Suprapubic skin (tissue), 4 donors: ENCODE data around the gene RPRM.

ENCODE experiments used
- POLR2A ChIP-seq, 2 donors: fragments of 450-650 bp; IDR thresholded peaks; one replicate each; pipeline ENCODE4 v1.6.1; 2017; ENCODE audit warnings: antibody characterized with exemption in 2 of 2, mild to moderate bottlenecking in 2 of 2, moderate library complexity in 2 of 2
- POLR2AphosphoS5 ChIP-seq, 3 donors: sonication (generic); formaldehyde crosslinking; IDR thresholded peaks; one replicate each; pipeline ENCODE4 v1.6.1; 2017; ENCODE audit warnings: antibody characterized with exemption in 3 of 3
- TF ChIP-seq, protein P1 (sequence below), 2 donors: fragments of 200-600 bp in 1 of 2; fragments of 450-650 bp in 1 of 2; sonication (generic) in 1 of 2; IDR thresholded peaks; one replicate each; pipeline ENCODE4 v1.5.1; 2016 to 2019; ENCODE audit warnings: antibody characterized with exemption in 2 of 2, mild to moderate bottlenecking in 1 of 2, moderate library complexity in 1 of 2

GRCh38 chr2:153461453-153461852, 17.1 kb downstream of the RPRM start:
- TF ChIP-seq, protein P1, sequence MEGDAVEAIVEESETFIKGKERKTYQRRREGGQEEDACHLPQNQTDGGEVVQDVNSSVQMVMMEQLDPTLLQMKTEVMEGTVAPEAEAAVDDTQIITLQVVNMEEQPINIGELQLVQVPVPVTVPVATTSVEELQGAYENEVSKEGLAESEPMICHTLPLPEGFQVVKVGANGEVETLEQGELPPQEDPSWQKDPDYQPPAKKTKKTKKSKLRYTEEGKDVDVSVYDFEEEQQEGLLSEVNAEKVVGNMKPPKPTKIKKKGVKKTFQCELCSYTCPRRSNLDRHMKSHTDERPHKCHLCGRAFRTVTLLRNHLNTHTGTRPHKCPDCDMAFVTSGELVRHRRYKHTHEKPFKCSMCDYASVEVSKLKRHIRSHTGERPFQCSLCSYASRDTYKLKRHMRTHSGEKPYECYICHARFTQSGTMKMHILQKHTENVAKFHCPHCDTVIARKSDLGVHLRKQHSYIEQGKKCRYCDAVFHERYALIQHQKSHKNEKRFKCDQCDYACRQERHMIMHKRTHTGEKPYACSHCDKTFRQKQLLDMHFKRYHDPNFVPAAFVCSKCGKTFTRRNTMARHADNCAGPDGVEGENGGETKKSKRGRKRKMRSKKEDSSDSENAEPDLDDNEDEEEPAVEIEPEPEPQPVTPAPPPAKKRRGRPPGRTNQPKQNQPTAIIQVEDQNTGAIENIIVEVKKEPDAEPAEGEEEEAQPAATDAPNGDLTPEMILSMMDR (IDR thresholded peaks at IDR 0.05): no peak
- TF ChIP-seq POLR2AphosphoS5 (IDR thresholded peaks at IDR 0.05) (no peak), POLR2A (IDR thresholded peaks at IDR 0.05) (no peak)
